Head of caudate nucleus (tissue), 42 donors: ENCODE data around the gene SNX8.

Experiments
- DNase-seq, 42 donors: peaks; one replicate each; pipeline versions ENCODE4 v3.0.0 to v3.0.0-alpha.2; 2020 to 2021; ENCODE audit warnings: mixed read lengths in 7 of 42
- intact Hi-C: fragments of 100-400 bp; cut with DNase I; formaldehyde crosslinking; loops from one replicate; pipeline ENCODE4 v1.15.0; 2022

SNX8 gene

GRCh38 chr7:2239242-2239641, 75.0 kb downstream of the SNX8 start:
- no peak for DNase-seq
- intact Hi-C loops, result no loop called here

DNA sequence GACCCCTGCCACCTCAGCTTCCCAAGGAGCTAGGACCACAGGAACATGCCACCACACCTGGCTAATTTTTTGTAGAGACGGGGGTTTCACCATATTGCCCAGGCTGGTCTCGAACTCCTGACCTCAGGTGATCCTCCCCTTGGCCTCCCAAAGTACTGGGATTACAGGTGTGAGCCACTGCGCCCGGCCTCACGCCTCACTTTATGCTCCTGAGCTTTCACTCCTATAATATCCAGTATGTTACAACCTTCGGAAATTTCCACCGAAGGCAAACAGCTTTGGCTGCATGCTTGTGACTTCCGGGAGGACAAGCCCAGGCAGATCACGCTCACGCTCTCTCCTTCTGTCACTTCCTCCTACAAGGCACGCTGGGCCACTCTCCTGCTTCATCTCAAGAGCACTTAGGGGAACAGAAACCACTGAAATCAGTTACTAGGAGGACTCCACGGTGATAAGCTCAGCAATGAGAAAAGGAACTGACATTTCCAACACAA, 77.1 kb downstream of the SNX8 start:
- intact Hi-C loops, result no loop called here
- peak in 27 of 42 donors; percentile 19 to 68 (median 40) for DNase-seq

DNA sequence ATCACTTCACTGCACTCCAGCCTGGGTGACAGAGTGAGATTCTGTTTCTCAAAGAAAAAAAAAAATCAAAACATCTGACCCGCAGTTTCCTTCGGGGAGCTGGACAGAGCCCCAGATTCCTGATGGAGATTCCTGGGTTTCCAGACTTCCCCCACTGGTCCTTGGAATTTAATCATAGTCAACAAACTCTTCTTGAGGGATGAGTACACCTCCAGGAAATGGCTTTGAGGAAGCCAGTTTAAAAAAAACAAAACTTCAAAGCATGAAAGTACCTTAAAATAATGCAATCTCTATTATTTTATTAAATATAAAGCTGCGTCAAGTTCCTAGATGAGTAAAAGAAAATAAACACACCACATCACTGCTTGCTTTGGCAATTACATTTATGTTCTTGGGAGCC, 80.3 kb downstream of the SNX8 start:
- intact Hi-C loops, result no loop called here

DNA sequence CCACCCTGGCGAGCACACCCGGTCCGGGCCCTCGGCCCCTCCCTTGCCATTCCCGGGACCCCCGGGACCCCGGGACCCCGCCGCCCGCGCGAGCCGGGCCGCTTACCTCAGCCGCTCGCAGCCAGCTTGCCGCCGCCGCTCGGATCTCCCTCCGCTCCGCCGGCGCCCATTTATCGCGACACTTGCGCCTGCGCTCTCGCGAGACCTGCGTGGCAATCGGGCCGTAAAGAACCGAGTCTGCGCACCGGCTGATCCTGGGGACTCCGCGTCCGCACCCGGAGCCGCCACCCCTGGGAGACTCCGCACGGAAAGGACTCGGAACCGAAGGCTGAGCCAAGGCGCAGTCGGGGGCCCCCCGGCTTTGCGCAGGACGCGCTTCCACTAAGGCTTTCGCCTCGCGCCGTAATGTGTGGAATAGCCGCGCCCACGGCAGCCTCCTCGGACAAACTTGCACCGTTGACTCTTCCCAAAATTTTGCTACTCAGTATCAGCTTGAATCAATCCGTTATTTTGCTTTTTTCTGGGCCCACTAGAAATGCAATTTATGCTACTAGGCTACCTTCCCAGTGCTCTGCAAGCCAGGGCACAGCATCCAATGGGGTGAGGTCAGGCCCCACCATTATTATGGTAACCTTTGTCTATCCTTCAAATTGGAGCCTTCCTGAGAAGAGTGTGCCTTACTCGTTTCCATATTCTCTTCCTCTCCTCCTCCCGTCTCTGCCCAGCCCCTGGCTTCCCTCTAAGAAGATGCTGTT, 81.3 kb downstream of the SNX8 start, which contains the start of gene MAD1L1:
Gene MAD1L1 (minus strand): TSS at position 180 of the 755 bp plus-strand sequence. CDS start 2,812 bp downstream, outside the sequence.
- intact Hi-C loops, result no loop called here
- DNase-seq, result peak; percentile 78 to 95 (median 91)

More for the DNA sequence above, 80.3 kb downstream of the SNX8 start:
- DNase-seq, result no peak

DNA sequence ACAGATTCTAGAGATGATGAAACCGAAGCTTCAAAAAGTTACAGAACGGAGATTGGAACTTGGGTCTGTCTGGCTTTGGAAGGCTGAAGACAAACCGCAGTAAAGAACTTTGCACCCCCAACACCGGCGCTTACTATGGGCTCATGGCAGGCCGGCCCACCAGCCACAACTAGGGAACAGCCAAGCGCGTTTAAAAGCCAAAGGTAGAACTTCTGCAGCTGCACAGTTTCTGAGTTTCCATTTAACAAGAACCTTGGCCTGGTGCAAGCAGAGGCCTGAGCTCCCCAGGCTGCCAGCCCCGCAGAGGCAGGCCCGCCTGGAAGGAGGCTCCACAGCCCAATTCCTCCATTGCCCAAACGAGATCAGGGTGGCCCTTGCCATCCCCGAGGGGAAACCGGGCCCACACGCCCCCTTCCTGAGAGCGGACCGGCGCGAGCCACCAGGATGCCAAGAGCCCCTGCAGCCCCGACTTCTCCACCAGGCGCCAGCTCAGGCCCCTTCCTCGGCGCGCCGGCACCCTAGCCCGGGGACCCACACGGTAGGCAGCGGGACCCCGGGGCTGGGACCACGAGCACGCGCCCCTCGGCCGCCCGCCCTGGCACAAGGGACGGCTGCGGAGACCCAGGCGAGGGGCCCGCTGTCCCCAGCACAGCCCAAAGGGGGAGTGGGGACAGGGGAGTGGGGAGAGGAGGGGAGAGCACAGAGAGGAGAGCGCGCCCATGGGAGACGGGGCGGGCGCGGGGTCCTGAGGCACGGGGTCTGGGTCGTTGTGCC, 82.1 kb downstream of the SNX8 start:
- peak in 1 of 42 donors; percentile 25 for DNase-seq
- intact Hi-C loops, result no loop called here

DNA sequence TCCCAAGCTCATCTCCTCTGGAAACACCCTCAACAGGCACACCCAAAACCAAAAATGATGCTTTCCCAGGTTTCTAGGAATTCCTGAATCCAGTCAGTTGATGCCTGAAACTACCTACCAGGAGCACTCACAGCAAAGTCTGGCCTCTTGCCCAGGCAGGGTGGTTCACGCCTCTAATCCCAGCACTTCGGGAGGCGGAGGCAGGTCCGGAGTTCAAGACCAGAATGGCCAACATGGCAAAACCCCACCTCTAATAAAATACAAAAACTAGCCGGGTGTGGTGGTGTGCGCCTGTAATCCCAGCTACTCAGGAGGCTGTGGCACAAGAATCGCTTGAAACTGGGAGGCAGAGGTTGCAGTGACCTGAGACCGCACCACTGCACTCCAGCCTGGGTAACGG, 83.4 kb downstream of the SNX8 start:
- DNase-seq, result no peak
- intact Hi-C loops, result no loop called here

DNA sequence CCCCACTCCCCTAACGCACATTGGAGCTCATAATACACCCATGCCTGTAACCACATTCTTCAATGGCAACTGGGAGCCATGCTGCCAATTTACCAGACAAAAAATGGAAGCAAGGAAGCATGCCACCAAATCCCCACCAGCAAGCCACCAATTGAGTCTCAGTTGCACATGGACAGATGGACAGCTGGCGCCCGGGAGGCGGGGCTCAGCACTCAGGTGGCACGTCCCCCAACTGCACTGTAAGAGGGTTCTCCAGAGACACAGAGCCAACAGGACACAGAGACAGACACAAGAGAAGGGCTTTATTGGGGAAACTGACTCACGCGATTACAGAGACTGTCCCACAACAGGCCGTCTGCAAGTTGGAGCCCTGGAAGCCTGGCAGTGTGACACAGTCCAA, 84.0 kb downstream of the SNX8 start:
- no peak for DNase-seq
- intact Hi-C loops, result no loop called here

- intact Hi-C loops, result no loop called here
- no peak for DNase-seq
These were observed 84.8 kb downstream of the SNX8 start for GRCh38 chr7:2229467-2229866.

- DNase-seq, result no peak
- intact Hi-C loops, result no loop called here
These were observed 85.3 kb downstream of the SNX8 start for GRCh38 chr7:2228921-2229320.

- DNase-seq, result no peak
- intact Hi-C loops, result no loop called here
These were observed 86.5 kb downstream of the SNX8 start for GRCh38 chr7:2227699-2228098.

DNA sequence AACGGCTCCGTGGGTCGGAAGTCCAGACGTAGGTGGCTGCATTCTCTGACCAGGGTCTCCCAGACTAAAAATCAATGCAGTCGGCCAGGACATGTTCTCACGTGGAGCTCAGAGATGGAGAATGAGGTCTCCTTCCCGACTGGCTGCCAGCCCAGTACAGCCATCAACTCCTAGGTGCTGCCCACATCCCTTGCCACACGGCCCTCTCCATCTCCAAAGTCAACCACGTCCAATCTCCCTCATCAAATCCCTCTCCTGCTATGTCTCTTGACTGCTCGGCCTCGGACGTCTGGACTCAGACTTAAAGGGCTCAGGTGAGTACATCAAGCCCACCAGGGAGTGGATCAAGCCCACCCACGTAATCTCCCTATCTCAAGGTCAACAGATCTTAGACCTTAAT, 88.4 kb downstream of the SNX8 start:
- intact Hi-C loops, result no loop called here

GRCh38 chr7:2225336-2225735, 88.9 kb downstream of the SNX8 start:
- no peak for DNase-seq
- intact Hi-C loops, result no loop called here

More for the DNA sequence above, 88.4 kb downstream of the SNX8 start:
- no peak for DNase-seq

- DNase-seq, result no peak
- intact Hi-C loops, result no loop called here
These were observed 89.3 kb downstream of the SNX8 start for GRCh38 chr7:2224934-2225333.

DNA sequence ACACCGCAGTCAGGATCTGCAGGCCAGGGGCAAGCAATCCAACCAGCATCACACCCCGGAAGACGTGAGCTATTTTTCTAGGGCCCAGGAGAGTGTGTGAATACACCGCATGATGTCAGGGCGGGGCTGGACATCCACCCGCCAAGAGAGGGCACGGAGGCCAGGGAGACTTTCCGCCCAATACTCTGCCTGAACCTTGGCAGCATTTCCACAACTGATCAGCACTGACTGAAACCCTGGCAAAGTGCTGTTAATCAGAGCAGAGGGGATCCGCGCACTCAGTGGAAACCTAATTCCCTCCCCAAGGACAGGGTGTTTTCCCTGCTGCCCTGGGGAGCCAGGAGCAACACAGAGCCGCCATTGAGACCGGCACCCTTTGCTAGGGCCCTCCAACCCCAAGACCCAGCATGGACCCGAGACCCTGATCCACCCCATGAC, 89.7 kb downstream of the SNX8 start:
- intact Hi-C loops, result no loop called here
- DNase-seq, result no peak

DNA sequence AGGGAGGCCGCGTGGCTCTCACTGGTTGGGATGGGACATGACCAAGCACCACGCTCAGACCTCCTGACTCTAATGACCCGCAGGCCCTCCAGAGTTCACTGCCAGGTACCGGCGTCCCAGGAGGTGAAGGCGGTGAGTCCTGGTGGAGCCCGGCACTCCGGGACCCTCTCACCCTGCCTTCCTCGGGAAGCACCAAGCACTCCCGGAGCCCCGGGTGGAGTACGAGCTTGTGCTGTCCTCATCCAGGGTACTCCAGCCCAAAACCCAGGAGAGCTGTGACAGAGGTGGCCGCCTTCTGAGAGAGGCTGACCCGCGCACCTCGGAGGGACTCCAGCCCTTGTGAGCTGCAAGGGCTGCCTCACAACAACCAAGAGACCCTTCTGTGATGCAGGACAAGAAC, 90.9 kb downstream of the SNX8 start:
- intact Hi-C loops, result no loop called here
- DNase-seq, result no peak

- intact Hi-C loops, result no loop called here
- no peak for DNase-seq
These were observed 91.7 kb downstream of the SNX8 start for GRCh38 chr7:2222516-2222915.

DNA sequence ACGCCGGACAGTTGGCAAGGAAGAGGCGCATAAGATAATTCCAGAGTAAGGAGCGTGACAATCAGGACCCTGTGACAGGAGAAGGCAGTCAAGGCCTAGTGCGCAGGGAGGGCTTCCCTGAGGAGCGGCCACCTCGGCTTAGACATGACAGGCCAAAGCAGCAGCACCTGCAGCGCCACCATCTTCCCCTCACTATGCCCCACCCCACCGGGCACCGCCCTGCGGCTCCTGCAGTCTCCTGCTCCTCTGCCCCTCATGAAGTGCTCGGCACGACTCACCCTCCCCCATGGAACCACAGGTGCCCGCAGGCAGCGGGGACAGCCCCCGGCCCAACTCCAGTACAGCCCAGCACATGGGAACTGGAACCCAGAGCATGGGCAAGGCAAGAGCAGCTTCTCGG, 93.3 kb downstream of the SNX8 start:
- no peak for DNase-seq
- intact Hi-C loops, result no loop called here

DNA sequence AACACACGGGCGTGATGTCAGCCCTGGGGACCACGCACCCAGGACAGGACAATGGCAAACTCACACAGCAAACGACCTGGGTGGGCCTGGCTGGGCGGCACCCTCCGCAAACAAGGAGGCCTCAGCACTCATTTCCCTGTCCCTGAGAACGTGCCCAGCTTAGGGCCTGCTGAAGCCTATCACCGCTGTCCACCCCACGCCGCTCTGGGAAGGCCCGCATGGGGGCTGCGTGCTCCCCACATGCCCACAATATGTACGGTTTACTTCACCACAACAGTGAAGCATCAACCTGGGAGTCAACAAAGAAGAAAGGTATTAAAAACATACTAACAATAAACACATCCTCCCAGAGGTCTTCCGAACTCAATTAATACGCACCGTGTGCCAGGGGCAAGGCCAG, 93.7 kb downstream of the SNX8 start:
- DNase-seq, result no peak

DNA sequence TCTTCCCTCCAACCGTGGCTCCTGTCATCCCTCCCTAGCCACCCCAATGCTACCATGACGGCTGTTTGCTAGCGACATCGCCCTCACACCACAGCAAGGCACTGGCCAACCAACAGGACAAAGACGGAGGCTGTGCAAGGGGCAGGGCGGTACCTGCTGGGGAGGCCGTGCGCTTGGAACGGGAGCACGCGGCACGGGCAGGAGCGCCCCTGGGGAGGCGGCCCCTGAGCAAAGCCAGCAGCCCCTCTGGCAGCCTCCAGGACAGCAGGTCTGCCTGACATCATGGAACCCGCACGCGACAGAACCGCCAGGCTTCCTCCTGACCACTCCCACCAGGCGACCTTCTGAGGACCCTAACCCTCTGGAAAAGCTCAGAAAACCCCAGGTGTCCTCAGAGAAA, 94.2 kb downstream of the SNX8 start:
- no peak for DNase-seq
- intact Hi-C loops, result no loop called here

More for the DNA sequence above, 93.7 kb downstream of the SNX8 start:
- intact Hi-C loops, result no loop called here

GRCh38 chr7:2219606-2220005, 94.6 kb downstream of the SNX8 start:
- intact Hi-C loops, result no loop called here
- DNase-seq, result no peak
